Right cardiac atrium (tissue), 5 donors: Measurements from ENCODE around the gene CEP120. TPM values are rescaled to one million over a fixed set of nuclear protein-coding genes. Genes with fewer than 3 reads are reported as not detected.
"Not testable (repeated sequence)": the region's sequence is repeated elsewhere in the genome, so short reads cannot be mapped to it uniquely, and the experiment has no call there.

Experiments used
- ATAC-seq, 2 donors: fragments of 200-7000 bp; cut with Tn5 transposase; one replicate each; pipeline versions ENCODE4 v1.8.0 to v1.9.1; 2020; ENCODE audit warnings: moderate library complexity in 2 of 2, mild to moderate bottlenecking in 1 of 2
- DNase-seq, 3 donors: peaks; one replicate each; pipeline ENCODE4 v3.0.0-alpha.2; 2020
- H3K27ac ChIP-seq: one replicate; pipeline ENCODE4 v1.5.1; 2013; ENCODE audit warnings: mild to moderate bottlenecking, low read length, control low read depth, moderate library complexity
- H3K27me3 ChIP-seq: one replicate; pipeline ENCODE4 v1.6.1; 2013; ENCODE audit not compliant: control insufficient read depth, insufficient read depth
- H3K4me1 ChIP-seq: one replicate; pipeline ENCODE4 v1.6.1; 2013; ENCODE audit warnings: low read length; ENCODE audit not compliant: control insufficient read depth, insufficient read depth
- H3K4me3 ChIP-seq: one replicate; pipeline ENCODE4 v1.5.1; 2013; ENCODE audit warnings: low read length, control low read depth
- H3K9me3 ChIP-seq: one replicate; pipeline ENCODE4 v1.6.1; 2013; ENCODE audit warnings: low read length; ENCODE audit not compliant: control insufficient read depth
- WGBS: extraction: QIAGEN DNeasy Blood & Tissue Kit; methylation state at CpG from one replicate; pipeline ENCODE4 v1.1.7; 2013; 5-methylcytosine and 5-hydroxymethylcytosine counted together
- intact Hi-C, 4 donors: fragments of 100-400 bp; cut with DNase I; formaldehyde crosslinking; loops; one replicate each; pipeline versions ENCODE4 v1.11.0 to v1.14.0; 2022 to 2023
- polyA plus RNA-seq: library from polyadenylated mRNA; stranded (reverse); fragments of 200-250 nt; gene quantifications from one replicate; pipeline ENCODE4 v1.2.3, GENCODE V29; 2013
- total RNA-seq, 4 donors: library from RNA; stranded (reverse); fragmentation: NEBNext Ultra II Directional; extraction: Animal tissue kit (Norgen Biotek cat#: 25700); gene quantifications; one replicate each; pipeline ENCODE4 v1.2.1, GENCODE V29; 2021
- donor health status: healthy with polysubstance abuse.
- donor health status: DM: no; HTN: yes; CAD: no.
- donor health status: DM: no; HTN: no; CAD: no.
- donor health status: DM: no; HTN: yes; CAD: no; lungs with severe emphysema.
- donor health status: DM: yes; HTN: yes; CAD: no.

CEP120 gene
- total and polyA plus RNA-seq, 5 donors, result 4.7 to 16.1 (median 13.5) TPM

DNA sequence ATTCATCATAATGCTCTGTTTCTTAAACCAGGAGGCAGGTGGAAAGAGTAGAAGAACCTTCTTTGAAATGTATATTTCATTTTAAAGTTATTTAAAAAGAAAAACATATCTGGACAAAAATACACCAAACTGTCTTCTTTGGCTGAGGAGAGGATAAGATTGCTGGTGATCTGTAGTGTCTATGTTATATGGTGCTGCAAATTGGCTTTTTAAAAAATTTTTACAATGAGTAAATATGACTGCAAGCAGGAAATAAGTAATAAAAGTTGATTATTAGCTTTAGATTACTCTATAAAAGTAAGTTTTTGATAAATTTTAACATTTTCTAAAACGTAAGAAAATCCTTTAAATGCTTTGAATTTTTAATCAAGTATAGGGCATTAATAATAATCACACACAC, 64.9 kb downstream of the CEP120 start:
- H3K27me3 ChIP-seq, result no peaks in the 10 kb centered on the region
- no peaks in the 10 kb centered on the region for H3K9me3 ChIP-seq
- WGBS, result 75% methylated on average over 1 of the region's 1 CpG
- no peak overlapping the region for H3K4me3 ChIP-seq
- intact Hi-C loops, result no loop called here
- no peak for DNase-seq
- no peaks in the 10 kb centered on the region for H3K4me1 ChIP-seq
- no peak for ATAC-seq
- no peak overlapping the region for H3K27ac ChIP-seq

DNA sequence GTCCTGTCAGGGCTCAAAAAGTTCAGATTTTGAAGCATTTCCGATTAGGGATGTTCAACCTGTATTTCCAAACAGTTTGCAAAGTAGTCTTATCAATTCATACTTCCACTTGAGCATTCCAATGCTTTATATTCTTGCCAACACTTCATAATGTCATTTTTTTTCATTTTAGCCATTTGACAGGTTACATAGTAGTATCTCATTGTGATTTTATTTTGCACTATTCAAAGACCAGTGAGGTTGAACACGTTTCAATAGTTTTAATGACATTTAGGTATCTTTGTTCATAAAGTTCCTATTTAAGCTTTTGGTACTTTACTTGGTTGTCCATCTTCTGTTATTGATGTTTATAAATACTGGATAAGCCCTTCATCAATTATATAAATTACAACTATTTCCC, 71.4 kb downstream of the CEP120 start:
- ATAC-seq (no peak), DNase-seq (no peak)
- intact Hi-C loops, result no loop called here

DNA sequence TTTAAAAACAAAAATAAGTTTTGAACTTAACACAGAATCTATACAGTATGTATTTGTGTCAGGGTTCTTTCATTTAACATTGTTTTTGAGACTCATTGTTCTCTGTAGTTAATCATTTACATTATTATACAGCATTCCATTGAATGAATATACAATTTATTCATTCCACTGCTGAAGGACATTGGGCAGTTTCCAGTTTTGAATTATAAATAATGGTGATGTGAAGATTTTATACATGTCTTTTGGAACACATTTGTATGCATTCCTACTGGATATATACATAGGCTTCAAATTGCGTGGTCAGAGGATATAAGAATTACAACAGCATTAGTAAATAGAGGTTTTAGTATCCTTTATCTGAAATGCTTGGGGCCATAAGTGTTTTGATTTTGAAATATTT, 72.0 kb downstream of the CEP120 start:
- no peak overlapping the region for H3K27ac ChIP-seq
- DNase-seq (no peak), ATAC-seq (no peak)
- intact Hi-C loops, result no loop called here
- H3K9me3 ChIP-seq, result no peaks in the 10 kb centered on the region
- no peak overlapping the region for H3K4me3 ChIP-seq
- H3K27me3 ChIP-seq, result no peaks in the 10 kb centered on the region
- no peaks in the 10 kb centered on the region for H3K4me1 ChIP-seq
- 96% methylated on average over 1 of the region's 1 CpG for WGBS

More for the DNA sequence above, 71.4 kb downstream of the CEP120 start:
- Histone ChIP-seq H3K27me3 (no peaks in the 10 kb centered on the region), H3K4me3 (no peak overlapping the region), H3K27ac (no peak overlapping the region), H3K4me1 (no peaks in the 10 kb centered on the region), H3K9me3 (no peaks in the 10 kb centered on the region)
- 95% methylated on average over 2 of the region's 2 CpGs for WGBS

DNA sequence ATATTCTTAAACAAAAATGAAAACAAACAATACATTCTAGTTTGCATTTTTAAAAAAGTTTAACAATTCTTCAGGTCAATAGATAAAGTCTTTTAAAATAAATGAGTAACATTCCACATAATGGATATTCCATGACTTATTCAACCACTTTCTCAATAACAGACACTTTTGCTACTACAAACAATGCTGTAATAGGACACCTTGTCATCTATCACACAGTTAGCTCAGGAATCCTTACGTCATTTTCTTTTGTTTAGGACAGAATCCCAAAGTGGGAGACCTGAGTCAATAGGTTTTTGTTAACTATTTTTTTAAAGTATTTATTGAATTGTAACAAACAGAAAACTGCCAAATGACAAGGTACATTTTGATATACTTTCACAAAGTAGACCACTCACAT, 72.5 kb downstream of the CEP120 start:
- no peaks in the 10 kb centered on the region for H3K9me3 ChIP-seq
- ATAC-seq (no peak), DNase-seq (no peak)
- no peaks in the 10 kb centered on the region for H3K27me3 ChIP-seq
- no peak overlapping the region for H3K27ac ChIP-seq
- 96% methylated on average over 1 of the region's 1 CpG for WGBS
- H3K4me3 ChIP-seq, result no peak overlapping the region
- no peaks in the 10 kb centered on the region for H3K4me1 ChIP-seq
- intact Hi-C loops, result no loop called here

DNA sequence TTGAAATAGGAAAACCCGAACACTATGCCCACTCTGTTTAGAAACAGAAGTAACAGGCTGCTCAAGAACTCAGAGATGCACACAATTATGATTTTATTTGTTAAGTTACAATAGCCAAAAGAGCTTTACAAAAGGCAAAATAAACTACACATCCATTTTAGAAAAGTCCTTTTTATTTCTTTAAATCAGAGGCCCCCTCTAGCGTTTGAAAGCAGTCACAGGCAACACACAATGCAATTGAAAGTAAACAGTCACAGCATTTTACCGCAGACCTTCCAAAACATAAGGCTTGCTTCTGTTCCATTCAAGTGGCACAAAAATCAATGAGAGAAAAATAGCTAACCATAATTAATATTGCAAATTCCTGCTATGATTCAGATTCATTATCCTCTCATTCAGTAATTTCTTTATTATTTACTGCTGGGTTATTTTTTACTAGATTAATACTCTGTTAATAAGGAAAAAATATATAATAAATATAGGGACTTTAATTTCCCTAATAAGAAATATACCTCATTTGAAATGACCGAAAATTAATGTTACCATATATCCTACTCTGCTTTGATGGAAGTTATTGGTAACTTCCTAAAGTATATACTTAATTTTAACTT, 78.3 kb downstream of the CEP120 start:
- ATAC-seq, result no peak

DNA sequence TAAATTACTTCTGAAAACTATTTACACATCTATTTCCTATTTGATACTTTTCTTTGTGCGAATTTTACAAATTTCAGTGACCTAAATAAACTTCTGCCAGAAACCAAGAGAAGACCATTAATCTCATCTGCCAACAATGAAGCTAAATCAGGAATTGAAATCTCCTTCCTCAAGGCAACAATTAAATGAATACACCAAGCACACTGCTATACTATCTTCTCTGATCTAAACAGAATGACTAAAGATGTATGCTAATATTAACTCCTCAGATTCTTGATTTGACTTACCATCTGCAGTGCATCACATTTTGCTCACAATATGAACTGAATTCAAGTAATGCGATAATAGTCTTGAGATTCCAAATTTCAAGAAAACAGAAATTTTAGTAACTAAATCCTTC, 82.3 kb downstream of the CEP120 start:
- Histone ChIP-seq H3K4me1 (no peaks in the 10 kb centered on the region), H3K27ac (no peak overlapping the region), H3K27me3 (no peaks in the 10 kb centered on the region), H3K4me3 (no peak overlapping the region), H3K9me3 (no peaks in the 10 kb centered on the region)
- 61% methylated on average over 2 of the region's 2 CpGs for WGBS
- intact Hi-C loops, result loop anchor here (10.0 kb wide), 2 partner anchors 436 to 446 kb away; no protein-coding TSS in a partner anchor
- no peak for ATAC-seq
- no peak for DNase-seq

More for the DNA sequence above, 78.3 kb downstream of the CEP120 start:
- intact Hi-C loops, result loop anchor here (10.0 kb wide), 2 partner anchors 440 to 450 kb away; no protein-coding TSS in a partner anchor
- no peak overlapping the region for H3K27ac ChIP-seq
- WGBS, result 51% methylated on average over 4 of the region's 4 CpGs
- H3K9me3 ChIP-seq, result no peaks in the 10 kb centered on the region
- H3K4me3 ChIP-seq, result no peak overlapping the region
- no peak for DNase-seq
- no peaks in the 10 kb centered on the region for H3K4me1 ChIP-seq
- no peaks in the 10 kb centered on the region for H3K27me3 ChIP-seq

DNA sequence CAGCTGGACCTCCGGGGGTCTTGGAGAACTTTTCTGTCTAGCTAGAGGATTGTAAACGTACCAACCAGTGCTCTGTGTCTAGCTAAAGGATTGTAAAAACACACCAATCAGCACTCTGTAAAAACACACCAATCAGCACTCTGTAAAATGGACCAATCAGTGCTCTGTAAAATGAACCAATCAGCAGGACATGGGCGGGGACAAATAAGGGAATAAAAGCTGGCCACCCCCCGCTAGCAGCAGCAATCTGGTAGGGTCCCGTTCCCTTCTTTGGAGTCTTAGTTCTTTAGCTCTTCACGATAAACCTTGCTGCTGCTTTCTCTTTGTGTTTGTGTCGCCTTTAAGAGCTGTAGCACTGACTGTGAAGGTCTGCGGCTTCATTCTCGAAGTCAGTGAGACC, 114.8 kb downstream of the CEP120 start:
- H3K9me3 ChIP-seq, ATAC-seq, H3K27ac ChIP-seq, H3K4me1 ChIP-seq, H3K4me3 ChIP-seq, intact Hi-C loops, H3K27me3 ChIP-seq, DNase-seq: not testable (repeated sequence)
- WGBS, result 78% methylated on average over 9 of the region's 9 CpGs

DNA sequence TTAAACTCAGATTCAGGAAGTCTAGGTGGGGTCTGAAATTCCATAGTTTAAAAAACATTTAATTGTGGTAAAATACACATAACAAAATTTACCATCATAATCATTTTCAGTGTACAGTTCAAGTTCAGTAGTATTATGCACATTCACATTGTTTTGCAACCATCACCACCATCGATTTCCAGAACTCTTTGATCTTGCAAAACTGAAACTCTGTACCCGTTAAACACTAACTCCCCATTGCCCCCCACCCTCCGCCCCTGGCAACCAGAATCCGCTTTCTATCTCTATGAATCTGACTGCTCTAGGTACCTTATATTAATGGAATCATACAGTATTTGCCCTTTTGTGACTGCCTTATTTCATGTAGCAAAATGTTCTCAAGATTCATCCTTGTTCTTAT, 117.5 kb downstream of the CEP120 start:
- no peak overlapping the region for H3K4me3 ChIP-seq
- H3K9me3 ChIP-seq, result no peaks in the 10 kb centered on the region
- H3K27me3 ChIP-seq, result no peaks in the 10 kb centered on the region
- no peak overlapping the region for H3K27ac ChIP-seq
- WGBS, result 87% methylated on average over 4 of the region's 4 CpGs
- no peak for ATAC-seq
- intact Hi-C loops, result no loop called here
- no peak for DNase-seq
- H3K4me1 ChIP-seq, result no peaks in the 10 kb centered on the region

DNA sequence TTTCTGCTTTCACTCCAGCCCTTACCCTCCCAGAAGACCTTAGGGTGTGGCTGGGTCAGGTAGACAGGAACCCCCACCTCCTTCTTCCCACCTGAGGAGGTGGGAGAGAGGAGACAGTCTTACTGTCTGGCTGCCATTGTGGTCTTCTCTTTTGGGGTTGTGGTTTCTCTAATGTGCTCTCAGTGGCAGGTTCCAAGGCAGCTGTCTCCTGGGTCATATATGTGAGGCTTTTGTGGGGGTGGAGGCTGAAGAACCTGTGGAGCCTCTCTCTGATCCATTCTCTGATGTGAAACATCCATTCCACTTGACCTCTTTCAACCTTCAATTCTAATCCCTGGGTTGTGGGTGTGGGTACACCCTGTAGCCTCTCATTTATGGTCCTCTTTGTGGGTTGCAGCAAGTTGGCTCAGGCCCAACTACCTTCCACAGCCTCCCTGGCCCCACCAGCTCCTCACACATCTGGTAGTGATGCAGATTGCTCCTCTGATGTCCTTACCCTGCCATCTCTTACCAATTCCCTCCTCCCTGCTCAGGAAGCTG, 118.4 kb downstream of the CEP120 start:
- intact Hi-C loops, result no loop called here
- Histone ChIP-seq H3K27ac (no peak overlapping the region), H3K27me3 (no peaks in the 10 kb centered on the region), H3K4me1 (no peaks in the 10 kb centered on the region), H3K9me3 (no peaks in the 10 kb centered on the region), H3K4me3 (no peak overlapping the region)
- no peak for ATAC-seq
- DNase-seq, result no peak

DNA sequence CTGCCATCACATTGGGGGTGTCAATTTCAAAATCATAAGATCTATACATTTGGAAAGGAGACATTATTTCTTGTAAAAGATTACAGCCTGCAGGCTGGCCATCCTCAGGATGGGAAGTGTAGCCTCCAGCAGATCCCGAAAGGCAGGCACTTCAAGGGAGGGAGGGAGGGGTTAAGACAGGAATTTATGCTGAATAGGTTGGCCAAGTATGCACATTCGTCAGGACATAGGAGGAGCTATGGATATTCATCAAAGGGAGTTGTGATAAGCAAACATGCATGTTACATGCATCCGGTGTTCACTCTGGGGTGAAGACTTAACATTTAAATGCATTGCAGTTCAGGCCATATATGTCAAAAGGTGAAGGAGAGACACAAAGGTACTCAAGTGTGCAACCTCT, 119.4 kb downstream of the CEP120 start:
- WGBS, result 74% methylated on average over 3 of the region's 3 CpGs
- Histone ChIP-seq H3K27ac (no peak overlapping the region), H3K9me3 (no peaks in the 10 kb centered on the region), H3K27me3 (no peaks in the 10 kb centered on the region), H3K4me1 (no peaks in the 10 kb centered on the region), H3K4me3 (no peak overlapping the region)
- intact Hi-C loops, result no loop called here
- no peak for DNase-seq
- ATAC-seq, result no peak

DNA sequence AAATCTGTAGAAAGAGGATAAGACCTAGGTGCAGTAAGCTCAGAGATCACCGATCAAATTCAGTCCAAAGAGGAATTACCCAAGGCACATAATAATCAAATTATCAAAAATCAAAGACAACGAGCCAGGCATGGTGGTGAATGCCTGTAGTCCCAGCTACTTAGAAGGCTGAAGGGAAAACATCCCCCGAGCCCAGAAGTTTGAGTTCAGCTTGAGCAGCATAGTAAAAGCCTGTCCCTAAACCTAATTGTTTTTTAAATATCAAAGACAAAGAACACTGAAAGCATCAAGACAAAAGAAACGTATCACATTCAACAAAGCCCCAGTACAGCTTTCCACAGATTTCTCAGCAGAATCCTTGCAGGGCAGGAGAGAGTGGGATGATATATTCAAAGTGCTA, 122.9 kb downstream of the CEP120 start:
- ATAC-seq (no peak), DNase-seq (no peak)
- 82% methylated on average over 4 of the region's 4 CpGs for WGBS
- H3K27me3 ChIP-seq, result no peaks in the 10 kb centered on the region
- no peak overlapping the region for H3K4me3 ChIP-seq
- H3K4me1 ChIP-seq, result no peaks in the 10 kb centered on the region
- H3K27ac ChIP-seq, result no peak overlapping the region
- no peaks in the 10 kb centered on the region for H3K9me3 ChIP-seq
- intact Hi-C loops, result no loop called here

DNA sequence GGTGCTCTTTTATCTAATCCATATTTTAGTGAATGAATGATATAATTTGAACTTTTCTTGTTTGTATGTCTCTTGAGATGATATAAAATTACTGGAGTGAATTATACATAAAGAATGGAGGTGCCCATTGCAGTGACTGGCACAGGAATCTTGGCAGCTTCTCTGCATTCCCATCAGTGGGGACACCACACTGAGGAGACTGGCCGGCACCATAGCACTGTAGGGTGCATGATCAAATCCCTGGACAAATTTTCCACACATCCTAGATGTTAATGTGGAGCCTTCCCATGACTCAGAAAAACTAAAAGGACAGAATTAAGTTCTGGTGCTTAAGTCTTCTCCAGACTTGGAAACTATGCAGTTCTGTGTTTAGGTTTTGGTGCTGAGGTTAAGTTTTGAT, 124.1 kb downstream of the CEP120 start:
- no peaks in the 10 kb centered on the region for H3K27me3 ChIP-seq
- H3K27ac ChIP-seq, result no peak overlapping the region
- DNase-seq, result no peak
- no peak overlapping the region for H3K4me3 ChIP-seq
- intact Hi-C loops, result no loop called here
- no peak for ATAC-seq
- no peaks in the 10 kb centered on the region for H3K4me1 ChIP-seq
- WGBS, result 90% methylated on average over 1 of the region's 1 CpG
- no peaks in the 10 kb centered on the region for H3K9me3 ChIP-seq
